HG03135 (cell line): ENCODE data around the gene TMPRSS7.

Source experiments
- ATAC-seq: cut with Tn5 transposase; IDR thresholded peaks from one replicate; pipeline ENCODE4 v1.9.1; 2021; ENCODE audit warnings: mild to moderate bottlenecking, moderate library complexity; ENCODE audit not compliant: unreplicated experiment

The TMPRSS7 gene

DNA sequence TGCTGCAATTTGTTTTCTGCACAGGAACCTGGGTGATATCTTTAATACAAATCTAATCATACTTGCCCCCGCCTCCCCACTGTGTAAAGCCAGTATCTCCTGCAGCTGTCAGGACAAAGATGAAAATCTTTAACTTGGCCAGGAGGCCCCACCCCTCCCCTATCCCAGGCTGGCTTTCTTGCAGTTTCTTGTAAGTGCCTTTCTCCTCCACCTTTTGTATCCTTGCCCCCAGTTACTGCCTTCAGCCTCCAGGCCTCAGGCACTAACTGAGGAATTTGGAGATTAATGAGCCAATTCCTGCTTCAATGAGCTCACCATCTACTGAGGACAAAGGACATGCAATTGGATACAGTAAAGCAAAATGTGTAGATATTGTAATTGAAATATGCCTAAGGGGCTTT is 92.0 kb downstream of the TMPRSS7 start:
- no peak for ATAC-seq

DNA sequence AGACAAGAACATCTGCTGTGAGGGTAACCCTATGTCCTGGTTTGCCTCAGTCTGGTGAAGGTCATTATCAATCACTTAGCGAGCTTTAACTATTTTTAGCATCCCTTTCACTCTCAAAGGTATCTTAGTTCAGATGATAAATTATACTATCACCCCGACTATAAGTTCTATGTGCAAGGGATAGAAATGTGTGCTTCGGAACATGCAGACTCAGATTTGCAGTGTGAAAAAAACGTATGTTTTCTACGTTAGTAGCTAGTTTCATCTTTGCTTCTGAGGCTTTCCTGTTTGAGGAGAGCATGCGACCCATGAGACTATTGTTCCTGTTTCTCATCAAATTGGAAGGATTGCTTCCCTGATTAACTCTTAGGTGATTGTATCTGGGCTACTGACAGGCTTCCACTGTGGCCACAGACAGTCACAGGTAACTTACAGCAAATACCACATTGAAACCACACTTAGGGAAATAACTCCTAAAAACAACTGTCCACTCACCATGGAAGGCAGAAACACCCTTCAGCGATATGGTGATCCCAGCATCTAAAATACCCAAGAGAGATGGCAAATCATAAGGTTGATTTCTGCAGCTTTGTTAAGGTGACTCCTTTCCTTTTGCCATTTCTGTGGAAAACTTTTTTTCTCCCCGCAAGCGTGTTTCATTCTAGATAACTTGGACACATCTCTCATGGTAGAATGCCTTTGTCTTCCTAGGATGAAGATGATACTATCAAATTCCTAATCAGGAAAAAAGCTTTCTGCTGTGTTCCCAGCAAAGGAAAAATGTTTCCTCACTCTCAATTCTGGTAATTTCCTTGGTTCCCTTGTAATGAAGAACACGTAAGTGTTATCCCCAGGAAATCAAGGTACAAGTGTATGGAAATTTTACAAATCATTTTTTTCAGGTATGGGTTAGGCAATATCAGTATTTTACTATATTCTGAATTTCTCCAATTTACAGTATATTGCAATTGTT is 93.3 kb downstream of the TMPRSS7 start:
- ATAC-seq, result no peak

DNA sequence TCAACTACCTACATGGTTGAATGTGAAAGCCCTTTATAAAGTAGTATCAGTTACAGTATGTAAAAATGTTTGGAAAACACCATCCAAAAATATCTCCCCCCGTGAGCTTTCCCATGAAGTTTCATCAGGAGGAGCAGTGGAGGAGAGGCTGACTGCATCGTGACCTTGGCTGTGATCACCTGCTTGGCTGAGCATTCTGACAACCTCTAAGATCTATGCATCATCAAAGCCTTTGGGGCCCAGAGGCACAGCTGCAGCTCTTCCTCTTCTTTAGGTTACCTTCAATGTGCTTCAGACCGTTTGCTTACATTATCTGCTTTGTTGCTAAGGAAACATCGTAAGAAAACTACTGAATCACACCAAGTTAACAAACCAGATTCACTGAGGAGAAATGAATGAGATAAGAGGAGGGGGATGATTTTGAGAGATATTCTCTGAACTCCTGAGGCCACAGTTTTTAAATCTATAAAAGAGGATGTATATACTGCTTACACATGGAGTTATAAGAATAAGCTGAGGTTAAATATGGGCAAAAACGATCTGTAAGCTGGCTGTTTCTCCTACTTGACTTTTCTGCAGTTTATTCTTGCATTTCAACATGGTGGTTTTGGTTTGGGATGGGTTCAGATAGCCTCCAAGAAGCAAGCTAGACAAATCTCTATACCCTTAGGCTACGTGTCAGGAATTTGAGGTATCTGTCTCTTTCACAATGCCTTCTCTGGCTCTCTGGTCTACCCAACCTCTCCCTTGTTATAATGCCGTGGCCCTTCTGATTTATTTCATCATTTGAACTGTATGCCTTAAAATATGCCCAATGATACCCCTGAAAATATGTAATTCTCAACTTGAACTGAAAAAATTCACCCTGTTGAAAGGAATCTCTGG is 94.5 kb downstream of the TMPRSS7 start:
- ATAC-seq, result peak; percentile 66

DNA sequence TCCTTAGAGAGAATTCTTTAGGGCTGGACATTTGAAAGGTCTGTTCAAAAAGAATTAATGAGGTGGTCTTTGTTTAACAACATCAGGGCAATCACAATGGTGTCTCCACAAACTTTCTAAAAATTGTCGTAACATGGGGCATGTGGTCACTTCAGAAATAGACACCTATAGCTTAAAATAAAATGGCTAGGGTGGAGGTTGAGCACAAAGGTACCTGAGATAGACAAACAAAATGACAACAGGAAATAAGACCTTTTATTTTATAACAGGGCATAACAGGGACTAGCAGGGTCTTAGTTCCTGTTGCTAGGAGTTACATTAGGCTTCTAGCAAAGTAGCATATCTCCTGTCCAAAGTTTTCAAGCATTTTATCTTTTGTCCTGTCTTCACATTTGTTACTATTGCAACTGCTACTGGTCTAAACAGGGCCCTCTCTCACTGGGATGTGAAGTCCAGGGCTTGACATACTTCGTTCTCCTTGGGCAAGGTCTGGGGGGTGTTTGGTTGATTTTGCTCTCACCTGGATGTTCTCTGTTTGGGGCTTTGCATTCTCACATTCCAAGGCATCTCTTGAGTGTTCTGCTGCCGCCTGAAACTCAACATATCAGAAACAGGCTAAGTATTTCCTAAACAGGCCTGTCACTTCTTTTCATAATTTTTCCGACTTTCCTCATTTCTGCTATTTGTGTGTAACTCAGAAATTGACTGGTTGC is 95.5 kb downstream of the TMPRSS7 start:
- no peak for ATAC-seq

DNA sequence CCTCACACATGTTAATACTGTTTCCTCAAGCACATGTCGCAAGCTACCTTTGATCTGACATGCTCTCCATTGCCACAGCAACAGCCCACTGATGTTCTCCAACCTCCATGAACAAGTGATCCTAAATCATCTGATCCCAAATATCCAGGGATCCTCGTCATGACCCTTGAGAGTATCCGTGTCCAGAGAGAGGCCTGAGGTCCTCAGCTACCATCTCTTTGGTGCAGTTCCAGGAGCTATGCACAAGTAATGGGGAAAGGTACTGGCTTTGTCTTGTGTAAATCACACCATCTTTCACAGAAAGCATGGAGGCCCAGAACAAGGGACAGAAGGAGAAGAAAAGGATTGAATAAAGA is 96.1 kb downstream of the TMPRSS7 start:
- ATAC-seq, result no peak
